ENCODE results near the gene SLC51B.

SLC51B gene

DNA sequence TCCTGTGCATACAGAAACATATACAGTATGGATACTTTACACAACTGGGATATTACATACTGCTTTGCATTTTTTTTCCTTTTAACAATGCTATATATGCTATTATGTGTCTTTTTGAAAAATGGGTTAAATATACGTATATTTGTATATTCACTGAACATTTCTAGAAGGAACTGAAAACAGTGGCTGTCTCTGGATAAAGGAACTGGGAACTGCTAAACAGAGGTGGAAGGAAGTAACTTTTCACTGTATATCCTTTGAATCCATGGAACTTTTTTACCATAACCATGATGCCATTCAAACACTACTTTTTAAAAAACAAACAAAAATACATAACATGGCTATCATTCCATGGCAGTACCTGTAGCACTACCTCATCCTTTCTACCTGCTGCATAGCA is 17.6 kb upstream of the SLC51B start:
- Histone ChIP-seq H3K9ac (ENCODE audit: low read length in 5 of 5) (no peak overlapping the region), H3K4me1 (ENCODE audit: control insufficient read depth in 5 of 5, insufficient read depth in 5 of 5, low read length in 5 of 5) (peaks cover 0 to 18% (median 18%) of the 10 kb centered on the region in 5 donors), H3K27ac (ENCODE audit: low read depth, low read length) (no peak overlapping the region), H3K9me3 (ENCODE audit: control insufficient read depth in 5 of 5, low read length in 5 of 5) (no peaks in the 10 kb centered on the region), H3K36me3 (ENCODE audit: control insufficient read depth in 5 of 5, insufficient read depth in 5 of 5, low read length in 5 of 5) (peaks cover 5 to 25% (median 22%) of the 10 kb centered on the region in 5 donors), H3K4me3 (ENCODE audit: low read depth in 1 of 5, low read length in 5 of 5) (peak overlapping the region in 3 of 5 donors; percentile 80 to 94 (median 87)), H3K27me3 (ENCODE audit: control insufficient read depth in 5 of 5, insufficient read depth in 4 of 5, low read length in 5 of 5) (no peaks in the 10 kb centered on the region)

DNA sequence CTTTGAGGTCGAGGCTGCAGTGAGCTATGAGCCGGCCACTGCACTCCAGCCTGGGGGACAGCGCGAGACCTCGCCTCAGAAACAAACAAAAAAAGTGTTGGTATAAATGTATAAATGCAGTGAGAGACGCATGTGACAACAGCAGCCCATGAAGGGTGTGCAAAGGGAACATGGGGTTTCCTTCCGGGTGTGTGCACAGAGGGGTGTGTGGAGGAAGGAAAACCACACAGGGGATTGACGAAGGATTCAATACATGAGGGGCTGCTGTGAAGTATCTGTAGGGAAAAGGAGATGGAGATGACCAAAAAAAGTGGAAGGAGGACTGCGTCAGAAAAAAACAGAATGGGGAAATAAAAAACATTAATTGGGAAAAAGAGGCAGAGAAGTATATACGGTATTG is 16.8 kb upstream of the SLC51B start:
- H3K27ac ChIP-seq (ENCODE audit: low read depth, low read length), result no peak overlapping the region
- H3K27me3 ChIP-seq (ENCODE audit: control insufficient read depth in 5 of 5, insufficient read depth in 4 of 5, low read length in 5 of 5), result no peaks in the 10 kb centered on the region
- peak overlapping the region; percentile 19 to 96 (median 92) for H3K9ac ChIP-seq (ENCODE audit: low read length in 5 of 5)
- H3K9me3 ChIP-seq (ENCODE audit: control insufficient read depth in 5 of 5, low read length in 5 of 5), result no peaks in the 10 kb centered on the region
- H3K4me3 ChIP-seq (ENCODE audit: low read depth in 1 of 5, low read length in 5 of 5), result peak overlapping the region; percentile 80 to 94 (median 87)
- peaks cover 0 to 24% (median 18%) of the 10 kb centered on the region in 5 donors for H3K4me1 ChIP-seq (ENCODE audit: control insufficient read depth in 5 of 5, insufficient read depth in 5 of 5, low read length in 5 of 5)
- H3K36me3 ChIP-seq (ENCODE audit: control insufficient read depth in 5 of 5, insufficient read depth in 5 of 5, low read length in 5 of 5), result peaks cover 5 to 24% (median 22%) of the 10 kb centered on the region in 5 donors

DNA sequence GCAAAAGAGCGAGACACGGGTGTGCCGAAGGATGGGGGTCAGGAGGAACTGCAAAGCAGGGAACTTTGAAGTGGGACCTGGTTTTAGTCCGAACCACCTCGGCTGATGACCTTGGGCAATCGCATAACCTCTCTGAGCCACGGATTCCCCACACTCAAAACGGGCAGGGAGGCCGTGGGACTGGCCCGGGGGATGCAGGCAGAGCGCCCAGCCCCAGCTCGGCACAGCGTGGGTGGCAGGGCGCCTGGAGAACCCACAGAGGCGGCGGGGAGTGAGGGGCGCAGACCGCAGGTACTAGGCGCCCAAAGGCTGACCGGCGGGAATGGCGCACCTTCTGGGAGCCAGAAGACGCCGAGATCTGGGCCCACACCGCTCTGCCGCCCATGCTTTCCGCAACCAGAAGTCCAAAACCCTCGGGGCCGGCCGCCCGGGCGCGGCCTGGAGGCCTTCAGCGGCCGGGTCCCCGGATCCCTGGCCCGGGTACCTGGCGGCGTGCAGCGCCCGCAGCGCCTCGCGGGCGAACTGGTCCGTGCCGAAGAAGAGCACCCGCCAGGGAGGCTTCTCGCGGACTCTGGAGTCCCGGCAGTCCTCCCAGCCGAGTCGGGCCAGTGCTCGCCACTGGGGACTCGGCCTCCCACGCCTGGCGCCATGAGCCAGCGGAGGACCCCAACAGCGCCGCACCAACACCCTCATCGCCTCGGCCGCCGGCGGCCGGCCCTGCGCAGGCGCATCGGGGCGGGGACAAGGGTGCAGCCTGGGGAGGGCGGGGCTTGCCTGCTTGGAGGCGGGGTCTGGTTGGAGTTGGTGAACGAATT is 16.1 kb upstream of the SLC51B start, which contains the start of gene MTFMT:
TSS of gene MTFMT (minus strand) at position 719 of the 815 bp plus-strand sequence. CDS start at position 693, 26 bp downstream.
- peak within 1 kb of the TSS; percentile 52 to 96 (median 92) for H3K9ac ChIP-seq (ENCODE audit: low read length in 5 of 5)
- peaks cover 0 to 27% (median 20%) of the 10 kb centered on the region in 5 donors for H3K4me1 ChIP-seq (ENCODE audit: control insufficient read depth in 5 of 5, insufficient read depth in 5 of 5, low read length in 5 of 5)
- H3K27me3 ChIP-seq (ENCODE audit: control insufficient read depth in 5 of 5, insufficient read depth in 4 of 5, low read length in 5 of 5), result no peaks in the 10 kb centered on the region
- H3K9me3 ChIP-seq (ENCODE audit: control insufficient read depth in 5 of 5, low read length in 5 of 5), result no peaks in the 10 kb centered on the region
- no peak within 1 kb of the TSS for H3K27ac ChIP-seq (ENCODE audit: low read depth, low read length)
- H3K4me3 ChIP-seq (ENCODE audit: low read depth in 1 of 5, low read length in 5 of 5), result peak within 1 kb of the TSS; percentile 80 to 94 (median 87)
- H3K36me3 ChIP-seq (ENCODE audit: control insufficient read depth in 5 of 5, insufficient read depth in 5 of 5, low read length in 5 of 5), result peaks cover 5 to 21% (median 17%) of the 10 kb centered on the region in 5 donors

DNA sequence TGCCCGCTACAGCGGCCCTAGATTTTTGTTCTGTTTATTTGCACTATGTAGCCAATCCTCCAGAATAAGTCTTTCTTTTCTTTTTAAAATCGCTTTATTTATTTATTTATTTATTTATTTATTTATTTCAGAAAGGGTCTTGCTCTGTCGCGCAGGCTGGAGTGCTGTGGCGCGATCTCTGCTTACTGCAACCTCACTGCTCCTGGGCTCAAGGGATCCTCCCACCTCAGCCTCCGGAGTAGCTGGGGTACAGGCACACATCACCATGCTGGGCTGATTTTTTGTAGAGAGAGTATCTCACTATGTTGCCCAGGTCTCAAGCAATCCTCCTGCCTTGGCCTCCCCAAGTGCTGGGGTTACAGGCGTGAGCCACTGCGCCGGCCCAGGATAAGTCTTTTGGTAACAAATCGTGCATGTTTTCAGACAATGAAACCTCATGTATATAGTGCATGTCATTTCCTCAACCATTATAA is 15.4 kb upstream of the SLC51B start:
- peaks cover 5 to 15% (median 13%) of the 10 kb centered on the region in 5 donors for H3K36me3 ChIP-seq (ENCODE audit: control insufficient read depth in 5 of 5, insufficient read depth in 5 of 5, low read length in 5 of 5)
- H3K27me3 ChIP-seq (ENCODE audit: control insufficient read depth in 5 of 5, insufficient read depth in 4 of 5, low read length in 5 of 5), result no peaks in the 10 kb centered on the region
- no peaks in the 10 kb centered on the region for H3K9me3 ChIP-seq (ENCODE audit: control insufficient read depth in 5 of 5, low read length in 5 of 5)
- peaks cover 0 to 27% (median 20%) of the 10 kb centered on the region in 5 donors for H3K4me1 ChIP-seq (ENCODE audit: control insufficient read depth in 5 of 5, insufficient read depth in 5 of 5, low read length in 5 of 5)
- H3K27ac ChIP-seq (ENCODE audit: low read depth, low read length), result no peak overlapping the region
- no peak overlapping the region for H3K9ac ChIP-seq (ENCODE audit: low read length in 5 of 5)
- peak overlapping the region in 3 of 5 donors; percentile 80 to 94 (median 87) for H3K4me3 ChIP-seq (ENCODE audit: low read depth in 1 of 5, low read length in 5 of 5)

DNA sequence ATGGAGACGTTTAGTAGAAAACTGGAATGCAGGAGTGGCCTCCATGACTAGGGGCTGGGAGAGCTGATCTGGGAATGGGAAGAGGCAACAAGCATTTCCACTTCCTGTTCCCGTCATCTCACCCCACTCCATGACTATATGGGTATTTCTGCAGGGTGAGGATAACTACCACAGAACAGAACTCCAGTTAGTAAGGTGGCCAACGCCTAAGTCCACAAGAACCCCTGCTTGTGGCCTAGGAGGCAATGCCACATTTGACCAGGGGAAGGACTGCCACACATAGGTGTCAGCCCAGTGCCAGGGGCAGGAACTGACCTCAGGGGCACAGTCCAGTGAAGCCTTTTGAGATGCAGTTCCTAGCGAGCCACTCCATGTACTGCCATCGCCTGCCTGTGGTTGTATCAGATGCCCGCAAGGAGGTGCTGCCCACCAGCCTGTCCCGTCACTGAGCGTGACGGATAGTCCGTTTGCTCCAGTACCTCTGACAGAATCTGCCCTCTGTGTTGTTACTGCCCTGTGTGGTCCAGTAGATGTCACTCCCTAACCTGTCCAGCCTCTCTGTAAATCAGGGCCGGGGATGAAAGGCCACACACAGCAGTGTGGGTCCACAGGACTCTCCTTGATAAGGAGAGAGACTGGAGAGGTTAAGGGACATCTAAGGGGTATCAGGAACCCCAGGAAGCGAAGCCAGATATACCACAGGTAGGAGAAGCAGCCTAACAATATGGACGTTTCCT is 12.2 kb upstream of the SLC51B start:
- H3K9ac ChIP-seq (ENCODE audit: low read length in 5 of 5), result no peak overlapping the region

DNA sequence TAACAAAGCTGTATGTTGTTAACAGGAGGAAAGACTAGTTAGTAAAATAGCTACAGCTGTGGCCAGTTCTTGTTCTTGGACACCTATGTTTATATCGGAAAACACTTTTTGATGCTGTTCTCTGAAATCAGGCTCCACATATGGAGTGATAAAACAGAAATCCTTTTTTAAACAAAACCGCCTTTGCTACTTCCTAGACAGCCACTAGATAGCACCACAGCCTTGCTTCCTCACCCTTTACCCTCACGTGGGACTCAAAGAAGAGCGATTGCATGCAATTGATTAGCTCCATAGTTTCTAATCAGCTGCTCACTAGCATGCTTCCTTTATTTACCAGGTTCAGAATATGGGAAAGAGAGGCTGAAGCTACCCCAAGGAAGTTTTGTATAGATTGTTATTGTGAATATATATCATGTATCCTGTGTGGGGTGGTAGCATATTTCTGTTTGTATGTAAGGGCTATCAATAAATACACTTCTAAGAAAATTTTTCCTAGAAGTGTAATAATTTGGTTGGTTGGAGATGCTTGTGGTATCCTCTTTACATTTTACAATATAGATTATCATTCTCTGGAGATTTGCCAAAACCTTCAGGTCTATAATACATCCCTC is 11.4 kb upstream of the SLC51B start:
- Histone ChIP-seq H3K4me1 (ENCODE audit: control insufficient read depth in 5 of 5, insufficient read depth in 5 of 5, low read length in 5 of 5) (peaks cover 0 to 12% (median 9%) of the 10 kb centered on the region in 5 donors), H3K27me3 (ENCODE audit: control insufficient read depth in 5 of 5, insufficient read depth in 4 of 5, low read length in 5 of 5) (peaks cover 0 to under 1% (median 0%) of the 10 kb centered on the region in 5 donors), H3K9me3 (ENCODE audit: control insufficient read depth in 5 of 5, low read length in 5 of 5) (no peaks in the 10 kb centered on the region), H3K27ac (ENCODE audit: low read depth, low read length) (no peak overlapping the region), H3K36me3 (ENCODE audit: control insufficient read depth in 5 of 5, insufficient read depth in 5 of 5, low read length in 5 of 5) (no peaks in the 10 kb centered on the region), H3K9ac (ENCODE audit: low read length in 5 of 5) (no peak overlapping the region), H3K4me3 (ENCODE audit: low read depth in 1 of 5, low read length in 5 of 5) (no peak overlapping the region)

More for the DNA sequence above, 12.2 kb upstream of the SLC51B start:
- no peak overlapping the region for H3K27ac ChIP-seq (ENCODE audit: low read depth, low read length)
- no peak overlapping the region for H3K4me3 ChIP-seq (ENCODE audit: low read depth in 1 of 5, low read length in 5 of 5)
- no peaks in the 10 kb centered on the region for H3K36me3 ChIP-seq (ENCODE audit: control insufficient read depth in 5 of 5, insufficient read depth in 5 of 5, low read length in 5 of 5)
- no peaks in the 10 kb centered on the region for H3K27me3 ChIP-seq (ENCODE audit: control insufficient read depth in 5 of 5, insufficient read depth in 4 of 5, low read length in 5 of 5)
- no peaks in the 10 kb centered on the region for H3K9me3 ChIP-seq (ENCODE audit: control insufficient read depth in 5 of 5, low read length in 5 of 5)
- H3K4me1 ChIP-seq (ENCODE audit: control insufficient read depth in 5 of 5, insufficient read depth in 5 of 5, low read length in 5 of 5), result peaks cover 0 to 20% (median 17%) of the 10 kb centered on the region in 5 donors

DNA sequence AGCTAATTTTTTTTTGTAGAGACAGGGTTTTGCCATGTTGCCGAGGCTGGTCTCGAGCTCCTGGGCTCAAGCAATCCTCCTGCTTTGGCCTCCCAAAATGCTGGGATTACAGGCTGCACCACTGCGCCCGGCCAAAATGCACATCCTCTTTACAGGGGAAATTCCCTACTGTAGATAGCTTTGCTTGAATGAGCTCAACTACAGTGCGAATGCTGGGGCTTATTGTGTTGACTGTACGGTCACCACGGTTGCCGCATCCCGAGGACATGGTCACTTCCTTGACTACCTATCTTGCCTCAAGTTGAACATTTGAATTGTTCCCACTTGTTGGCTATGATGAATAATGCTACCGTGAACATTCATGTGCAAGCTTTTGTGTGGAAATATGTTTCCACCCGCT is 10.5 kb upstream of the SLC51B start:
- H3K27me3 ChIP-seq (ENCODE audit: control insufficient read depth in 5 of 5, insufficient read depth in 4 of 5, low read length in 5 of 5), result peaks cover 0 to 4% (median 0%) of the 10 kb centered on the region in 5 donors
- H3K27ac ChIP-seq (ENCODE audit: low read depth, low read length), result no peak overlapping the region
- peaks cover 0 to 9% (median 6%) of the 10 kb centered on the region in 5 donors for H3K4me1 ChIP-seq (ENCODE audit: control insufficient read depth in 5 of 5, insufficient read depth in 5 of 5, low read length in 5 of 5)
- H3K9ac ChIP-seq (ENCODE audit: low read length in 5 of 5), result no peak overlapping the region
- H3K4me3 ChIP-seq (ENCODE audit: low read depth in 1 of 5, low read length in 5 of 5), result no peak overlapping the region
- H3K9me3 ChIP-seq (ENCODE audit: control insufficient read depth in 5 of 5, low read length in 5 of 5), result no peaks in the 10 kb centered on the region
- H3K36me3 ChIP-seq (ENCODE audit: control insufficient read depth in 5 of 5, insufficient read depth in 5 of 5, low read length in 5 of 5), result no peaks in the 10 kb centered on the region

DNA sequence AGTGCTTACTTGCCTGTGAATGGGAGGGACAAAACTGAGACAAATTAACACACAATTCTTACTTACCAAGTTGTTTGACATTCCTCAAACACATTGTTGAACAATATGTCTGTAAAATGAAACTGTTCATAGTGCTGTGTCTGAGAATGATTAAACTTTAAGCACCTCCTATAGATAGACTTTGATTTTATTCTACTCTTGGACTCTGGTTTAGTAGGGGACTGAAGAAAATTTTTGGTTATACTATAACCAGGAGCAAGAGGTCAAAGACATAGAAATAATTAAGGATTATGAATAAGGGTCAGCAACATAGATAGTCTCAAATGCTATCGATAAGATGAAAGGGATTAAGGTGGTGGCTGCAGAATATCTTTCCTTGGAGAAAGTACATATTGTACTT is 7.9 kb upstream of the SLC51B start:
- peaks cover 0 to 9% (median 3%) of the 10 kb centered on the region in 5 donors for H3K4me1 ChIP-seq (ENCODE audit: control insufficient read depth in 5 of 5, insufficient read depth in 5 of 5, low read length in 5 of 5)
- no peak overlapping the region for H3K27ac ChIP-seq (ENCODE audit: low read depth, low read length)
- no peak overlapping the region for H3K4me3 ChIP-seq (ENCODE audit: low read depth in 1 of 5, low read length in 5 of 5)
- H3K9ac ChIP-seq (ENCODE audit: low read length in 5 of 5), result no peak overlapping the region
- H3K36me3 ChIP-seq (ENCODE audit: control insufficient read depth in 5 of 5, insufficient read depth in 5 of 5, low read length in 5 of 5), result no peaks in the 10 kb centered on the region
- H3K27me3 ChIP-seq (ENCODE audit: control insufficient read depth in 5 of 5, insufficient read depth in 4 of 5, low read length in 5 of 5), result peaks cover 0 to 4% (median 0%) of the 10 kb centered on the region in 5 donors
- no peaks in the 10 kb centered on the region for H3K9me3 ChIP-seq (ENCODE audit: control insufficient read depth in 5 of 5, low read length in 5 of 5)

DNA sequence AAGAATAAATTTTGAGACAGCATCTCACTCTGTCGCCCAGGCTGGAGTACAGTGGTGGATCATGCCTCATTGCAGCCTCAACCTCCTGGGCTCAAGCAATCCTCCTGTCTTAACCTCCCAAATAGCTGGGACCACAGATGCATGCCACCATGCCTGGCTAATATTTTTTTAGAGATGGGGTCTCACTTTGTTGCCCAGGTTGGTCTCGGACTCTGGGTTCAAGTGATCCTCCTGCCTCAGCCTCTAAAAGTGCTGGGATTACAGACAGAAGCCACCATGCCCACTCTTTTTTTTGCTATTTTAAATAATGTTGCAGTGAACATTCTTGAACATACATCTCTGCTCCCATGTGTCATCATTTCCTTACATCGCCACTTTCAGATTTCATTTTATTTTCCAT is 6.8 kb upstream of the SLC51B start:
- Histone ChIP-seq H3K4me3 (ENCODE audit: low read depth in 1 of 5, low read length in 5 of 5) (no peak overlapping the region), H3K9me3 (ENCODE audit: control insufficient read depth in 5 of 5, low read length in 5 of 5) (no peaks in the 10 kb centered on the region), H3K4me1 (ENCODE audit: control insufficient read depth in 5 of 5, insufficient read depth in 5 of 5, low read length in 5 of 5) (peaks cover 0 to 14% (median 3%) of the 10 kb centered on the region in 5 donors), H3K9ac (ENCODE audit: low read length in 5 of 5) (no peak overlapping the region), H3K27me3 (ENCODE audit: control insufficient read depth in 5 of 5, insufficient read depth in 4 of 5, low read length in 5 of 5) (peaks cover 0 to 4% (median 0%) of the 10 kb centered on the region in 5 donors), H3K27ac (ENCODE audit: low read depth, low read length) (no peak overlapping the region), H3K36me3 (ENCODE audit: control insufficient read depth in 5 of 5, insufficient read depth in 5 of 5, low read length in 5 of 5) (no peaks in the 10 kb centered on the region)
